SK-N-SH (cell line): ENCODE data around the gene BRCA1.
"Not testable (repeated sequence)": the region's sequence is repeated elsewhere in the genome, so short reads cannot be mapped to it uniquely, and the experiment has no call there.

Experiments
- CTCF ChIP-seq: fragments of 200-600 bp; sonication (generic); IDR thresholded peaks from 2 replicates; pipeline ENCODE4 v1.6.1; 2017; ENCODE audit warnings: antibody characterized with exemption, mild to moderate bottlenecking, moderate library complexity
- ELF1 ChIP-seq: IDR thresholded peaks from 2 replicates; pipeline ENCODE4 v1.4.0; 2012
- EP300 ChIP-seq, 2 experiments: IDR thresholded peaks; 2 replicates each; pipeline versions ENCODE4 v1.4.0 to v1.6.1; 2012; ENCODE audit warnings: borderline replicate concordance in 1 of 2, low read depth in 1 of 2, low read length in 1 of 2
- EZH2phosphoT487 ChIP-seq: fragments of 200-600 bp; sonication (generic); IDR thresholded peaks from 2 replicates; pipeline ENCODE4 v1.6.1; 2017; ENCODE audit warnings: low read depth, mixed run types, mild to moderate bottlenecking, antibody characterized with exemption, moderate library complexity, borderline replicate concordance
- JUND ChIP-seq: IDR thresholded peaks from 2 replicates; pipeline ENCODE4 v1.4.0; 2012
- POLR2AphosphoS5 ChIP-seq: IDR thresholded peaks from 2 replicates; pipeline ENCODE4 v1.6.1; 2012; ENCODE audit warnings: low read depth, low read length
- RAD21 ChIP-seq: IDR thresholded peaks from 2 replicates; pipeline ENCODE4 v1.6.1; 2012; ENCODE audit warnings: mild to moderate bottlenecking, low read length
- SMC3 ChIP-seq: IDR thresholded peaks from 2 replicates; pipeline ENCODE4 v1.6.1; 2012; ENCODE audit warnings: low read depth, low read length, improper control_type of control experiment
- TCF12 ChIP-seq: IDR thresholded peaks from 2 replicates; pipeline ENCODE4 v1.4.0; 2012
- YY1 ChIP-seq: IDR thresholded peaks from 2 replicates; pipeline ENCODE4 v1.4.0; 2012; ENCODE audit warnings: low read depth, mild to moderate bottlenecking
- TF ChIP-seq, protein P1 (sequence below): IDR thresholded peaks from 2 replicates; pipeline ENCODE4 v1.6.1; 2012; ENCODE audit warnings: mild to moderate bottlenecking, low read depth, low read length, moderate library complexity

DNA sequence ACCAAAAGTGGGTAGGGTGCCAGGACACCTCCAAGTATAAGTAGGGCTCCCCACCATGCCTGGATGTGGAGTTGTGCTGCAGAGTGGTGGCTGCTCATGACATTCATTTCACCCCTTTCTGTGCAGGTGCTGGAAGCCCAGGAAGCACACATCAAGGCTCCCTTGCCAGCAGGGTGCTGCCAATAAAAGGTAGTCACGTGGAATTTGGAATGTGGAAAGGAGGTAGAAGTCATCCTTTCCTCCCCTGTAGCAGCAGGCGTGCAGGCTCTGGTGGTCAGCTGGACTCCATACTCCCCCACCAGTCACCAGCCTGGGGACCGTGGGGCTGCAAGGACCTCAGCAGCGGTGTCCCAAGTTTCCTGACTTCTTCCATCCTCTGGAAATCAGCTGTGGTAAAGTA lies 13.4 kb upstream of the BRCA1 start:
- not testable (repeated sequence) for TF ChIP-seq EP300 (IDR thresholded peaks at IDR 0.05; ENCODE audit: borderline replicate concordance in 1 of 2, low read depth in 1 of 2, low read length in 1 of 2); EZH2phosphoT487; CTCF; POLR2AphosphoS5; RAD21; ELF1; SMC3; JUND; YY1; TCF12
- TF ChIP-seq, protein P1, sequence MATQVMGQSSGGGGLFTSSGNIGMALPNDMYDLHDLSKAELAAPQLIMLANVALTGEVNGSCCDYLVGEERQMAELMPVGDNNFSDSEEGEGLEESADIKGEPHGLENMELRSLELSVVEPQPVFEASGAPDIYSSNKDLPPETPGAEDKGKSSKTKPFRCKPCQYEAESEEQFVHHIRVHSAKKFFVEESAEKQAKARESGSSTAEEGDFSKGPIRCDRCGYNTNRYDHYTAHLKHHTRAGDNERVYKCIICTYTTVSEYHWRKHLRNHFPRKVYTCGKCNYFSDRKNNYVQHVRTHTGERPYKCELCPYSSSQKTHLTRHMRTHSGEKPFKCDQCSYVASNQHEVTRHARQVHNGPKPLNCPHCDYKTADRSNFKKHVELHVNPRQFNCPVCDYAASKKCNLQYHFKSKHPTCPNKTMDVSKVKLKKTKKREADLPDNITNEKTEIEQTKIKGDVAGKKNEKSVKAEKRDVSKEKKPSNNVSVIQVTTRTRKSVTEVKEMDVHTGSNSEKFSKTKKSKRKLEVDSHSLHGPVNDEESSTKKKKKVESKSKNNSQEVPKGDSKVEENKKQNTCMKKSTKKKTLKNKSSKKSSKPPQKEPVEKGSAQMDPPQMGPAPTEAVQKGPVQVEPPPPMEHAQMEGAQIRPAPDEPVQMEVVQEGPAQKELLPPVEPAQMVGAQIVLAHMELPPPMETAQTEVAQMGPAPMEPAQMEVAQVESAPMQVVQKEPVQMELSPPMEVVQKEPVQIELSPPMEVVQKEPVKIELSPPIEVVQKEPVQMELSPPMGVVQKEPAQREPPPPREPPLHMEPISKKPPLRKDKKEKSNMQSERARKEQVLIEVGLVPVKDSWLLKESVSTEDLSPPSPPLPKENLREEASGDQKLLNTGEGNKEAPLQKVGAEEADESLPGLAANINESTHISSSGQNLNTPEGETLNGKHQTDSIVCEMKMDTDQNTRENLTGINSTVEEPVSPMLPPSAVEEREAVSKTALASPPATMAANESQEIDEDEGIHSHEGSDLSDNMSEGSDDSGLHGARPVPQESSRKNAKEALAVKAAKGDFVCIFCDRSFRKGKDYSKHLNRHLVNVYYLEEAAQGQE: not testable (repeated sequence)
